ENCODE results near the gene MAGI2.
A peak's percentile ranks its signal among the peaks of the same experiment; 100 is the strongest.

MAGI2 gene

DNA sequence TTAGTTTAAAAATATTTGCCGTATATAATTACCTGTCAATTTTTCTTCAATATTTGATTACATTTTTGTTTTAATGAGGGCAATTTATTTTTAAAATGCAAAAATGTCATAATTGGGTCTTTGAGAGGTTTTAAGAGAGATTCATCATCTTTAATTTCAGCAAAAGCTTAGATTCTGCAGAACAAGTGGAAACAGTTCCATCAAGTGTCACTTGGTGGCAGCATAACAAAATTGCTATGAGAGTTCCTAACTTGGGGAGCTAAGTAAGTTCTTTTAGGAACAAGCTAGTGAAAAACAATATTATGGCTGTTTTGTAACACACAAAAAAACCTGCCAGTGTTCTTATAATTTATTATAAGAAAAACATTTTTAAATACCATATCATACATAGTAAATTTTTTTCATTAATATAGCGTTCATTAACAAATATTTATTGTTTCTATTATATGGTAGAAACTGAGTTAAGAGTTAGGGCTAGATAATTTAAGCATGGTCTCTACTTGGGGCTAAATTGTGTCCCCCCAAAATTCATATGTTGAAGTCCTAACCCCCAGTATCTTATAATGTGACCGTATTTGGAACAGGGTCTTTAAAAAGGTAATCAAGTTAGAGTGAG lies 155.2 kb downstream of the MAGI2 start:
- FAIRE-seq = peak; percentile 95

DNA sequence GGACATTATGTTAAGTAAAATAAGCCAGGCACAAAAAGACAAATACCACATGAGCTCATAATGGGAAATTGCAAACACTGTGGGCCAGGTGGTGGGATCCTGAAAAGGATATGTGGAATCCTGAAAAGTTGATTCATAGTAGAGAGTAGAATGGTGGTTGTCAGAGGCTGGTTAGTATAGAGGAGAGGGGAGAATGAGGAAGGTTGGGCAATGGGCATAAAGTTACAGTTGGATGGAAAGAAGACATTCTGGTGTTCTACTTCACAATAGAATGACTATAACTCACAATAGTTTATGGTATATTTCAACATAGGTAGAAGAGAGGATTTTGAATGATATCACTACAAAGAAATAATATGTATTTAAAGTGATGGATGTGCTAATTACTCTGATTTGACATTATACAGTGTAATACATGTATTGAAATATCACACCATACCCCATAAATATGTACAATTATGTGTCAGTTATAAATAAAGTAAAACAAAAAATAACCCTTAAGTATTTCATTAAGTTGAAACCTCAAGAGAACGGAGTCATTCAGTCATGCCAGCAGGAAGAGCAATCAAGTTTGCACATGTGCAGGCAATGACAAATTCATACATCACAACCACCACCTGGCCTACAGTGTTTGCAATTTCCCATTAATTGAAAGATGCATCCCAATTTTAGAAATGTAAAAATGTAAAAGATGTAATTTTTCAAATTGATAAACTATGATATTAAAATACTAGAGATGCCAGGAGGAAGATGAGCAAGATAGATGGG lies 156.7 kb downstream of the MAGI2 start:
- FAIRE-seq = no peak

DNA sequence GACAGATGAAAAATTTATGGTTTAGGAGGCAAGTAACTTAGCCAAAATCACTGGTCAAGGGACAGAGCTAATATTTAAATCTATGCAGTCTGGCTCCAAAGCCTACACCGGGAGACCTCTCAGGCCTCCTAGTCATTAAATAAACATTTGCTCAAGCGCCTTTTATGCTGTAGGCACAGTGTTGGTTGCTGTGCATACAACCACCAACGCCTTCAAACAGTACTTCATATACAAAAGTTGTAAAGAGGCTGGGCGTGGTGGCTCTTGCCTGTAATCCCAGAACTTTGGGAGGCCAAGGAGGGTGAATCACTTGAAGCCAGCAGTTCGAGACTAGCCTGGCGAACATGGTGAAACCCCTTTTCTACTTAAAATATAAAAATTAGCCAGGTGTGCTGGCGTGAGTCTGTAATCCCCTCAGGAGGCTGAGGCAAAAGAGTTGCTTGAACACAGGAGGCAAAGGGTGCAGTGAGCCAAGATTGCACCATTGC lies 159.8 kb downstream of the MAGI2 start:
- FAIRE-seq = no peak

DNA sequence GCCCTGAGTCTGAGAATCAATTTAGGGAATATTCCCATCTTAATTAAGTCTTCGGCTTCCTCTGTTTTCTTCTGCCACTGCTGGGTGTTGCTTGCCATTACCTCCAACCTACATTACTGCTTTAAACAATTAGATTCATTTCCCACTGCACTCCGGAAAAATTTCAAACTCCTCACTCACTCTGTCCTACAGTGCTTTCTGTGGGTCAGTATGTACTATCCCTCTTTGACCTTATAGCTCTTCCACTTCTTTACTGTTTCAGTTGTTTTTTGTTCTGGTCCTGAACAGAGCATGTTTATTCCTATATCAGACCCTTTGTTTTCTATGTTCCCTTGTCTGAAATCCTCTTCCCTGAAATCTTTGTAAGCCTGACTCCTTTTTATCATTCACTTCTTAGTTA lies 160.6 kb downstream of the MAGI2 start:
- no peak for FAIRE-seq

DNA sequence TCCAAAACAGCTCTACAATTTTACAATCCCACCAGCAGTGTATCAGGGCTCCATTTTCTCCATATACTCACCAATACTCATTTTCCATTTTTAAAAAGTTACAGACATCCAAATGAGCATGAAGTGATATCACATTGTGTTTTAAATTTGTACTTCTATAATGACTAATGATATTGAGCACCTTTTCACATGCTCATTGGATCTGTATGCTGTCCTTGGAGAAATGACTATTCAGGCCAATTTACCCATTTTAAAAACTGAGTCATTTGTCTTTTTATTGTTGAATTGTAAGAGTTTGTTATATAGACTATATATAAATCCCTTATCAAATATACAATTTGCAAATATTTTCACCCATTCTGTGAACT lies 162.0 kb downstream of the MAGI2 start:
- no peak for FAIRE-seq

DNA sequence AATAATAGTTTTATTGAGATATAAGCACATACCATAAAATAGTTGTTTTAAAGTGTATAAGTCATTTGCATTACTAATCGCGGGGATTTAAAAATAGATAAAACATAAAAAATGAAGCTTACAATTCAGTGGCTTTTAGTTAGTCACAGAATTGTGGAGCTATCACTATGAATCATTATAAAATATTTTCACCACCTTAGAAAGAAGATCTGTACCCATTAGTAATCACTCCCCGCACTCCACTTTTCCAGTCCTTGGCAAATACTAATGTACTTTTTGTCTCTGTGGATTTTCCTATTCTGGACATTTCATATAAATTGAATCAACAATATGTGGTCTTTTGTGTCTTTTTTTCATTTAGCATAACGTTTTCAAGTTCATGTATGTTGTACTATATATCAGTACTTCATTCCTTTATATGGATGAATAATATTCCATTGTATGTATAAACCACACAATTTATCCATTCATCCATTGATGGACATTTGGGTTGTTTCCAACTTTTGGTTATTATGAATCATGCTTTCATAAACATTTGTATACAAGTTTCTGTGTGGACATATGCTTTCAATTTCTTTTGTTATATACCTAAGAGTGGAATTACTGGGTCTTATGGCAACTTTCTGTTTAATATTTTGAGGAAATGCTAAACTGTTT lies 162.5 kb downstream of the MAGI2 start:
- FAIRE-seq = no peak

DNA sequence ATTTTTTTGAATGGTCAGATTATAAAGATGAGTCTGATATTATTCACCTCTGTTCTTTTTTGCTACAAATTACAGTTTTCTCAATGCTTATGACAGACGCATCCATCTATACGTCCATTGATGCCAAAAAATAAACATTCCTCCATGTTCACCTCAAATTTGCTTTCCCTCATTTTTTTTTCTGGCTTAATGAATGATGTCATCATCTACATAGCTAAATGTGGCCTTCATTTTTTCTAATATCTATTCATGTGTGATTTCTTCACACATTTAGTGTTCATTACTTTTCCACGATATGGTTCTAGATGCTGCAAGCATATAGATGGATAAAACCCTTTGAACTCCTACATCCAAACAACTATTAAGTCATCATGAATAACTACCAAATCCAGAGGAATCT lies 163.1 kb downstream of the MAGI2 start:
- FAIRE-seq = no peak

DNA sequence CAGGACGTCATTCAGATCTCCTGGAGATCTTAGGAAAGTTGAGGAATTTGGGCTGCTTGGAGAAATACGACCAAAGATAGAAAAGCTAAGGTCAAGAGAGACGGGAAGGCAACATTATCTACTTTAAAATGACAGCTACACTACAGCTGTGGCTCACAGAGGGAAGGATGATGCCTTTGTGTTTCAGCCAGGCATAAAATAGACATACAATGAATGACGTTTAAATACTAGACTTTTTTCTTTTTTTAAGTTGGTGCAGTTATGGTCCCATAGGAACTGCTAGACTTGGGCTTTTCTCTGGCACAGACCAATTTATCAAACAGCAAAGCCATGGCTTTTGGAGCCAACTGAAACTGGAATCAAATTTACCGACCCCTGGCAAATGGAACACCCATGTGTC lies 164.8 kb downstream of the MAGI2 start:
- FAIRE-seq = no peak

DNA sequence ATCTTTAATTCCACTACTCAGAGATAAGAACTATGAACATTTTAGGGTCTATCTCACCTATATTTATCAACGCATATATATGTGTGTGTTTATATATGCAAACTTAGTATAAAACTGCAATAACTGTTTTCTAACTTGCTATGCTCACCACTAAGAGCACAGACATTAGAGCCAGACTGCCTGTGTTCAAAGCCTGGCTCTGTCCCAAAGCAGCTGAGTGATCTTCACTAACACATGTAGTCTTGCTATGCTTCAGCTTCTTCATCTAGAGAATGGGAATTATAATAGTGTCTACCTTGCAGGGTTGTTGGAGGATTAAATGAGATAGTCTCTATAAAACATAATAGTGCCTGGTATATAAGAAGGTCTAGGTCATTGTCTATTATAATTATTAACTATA lies 165.5 kb downstream of the MAGI2 start:
- FAIRE-seq = no peak

DNA sequence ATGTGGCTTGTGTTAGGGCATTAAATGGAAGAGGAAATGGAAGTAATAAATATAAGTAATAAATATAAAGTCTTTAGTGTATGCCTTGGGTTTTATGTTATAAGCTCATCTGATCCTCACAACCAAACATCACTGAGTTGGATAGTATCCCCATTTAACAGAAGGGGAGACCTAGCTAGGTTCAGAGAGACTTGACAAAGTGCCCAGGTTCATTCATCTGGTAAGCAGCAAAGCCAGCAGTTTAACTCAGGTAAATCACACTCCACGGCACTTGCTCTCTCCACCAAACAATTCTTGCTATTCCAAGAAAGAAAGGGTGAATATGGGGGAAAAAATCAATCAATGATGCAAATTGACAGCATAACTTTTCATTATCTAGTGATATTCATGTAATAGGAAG lies 167.3 kb downstream of the MAGI2 start:
- no peak for FAIRE-seq

DNA sequence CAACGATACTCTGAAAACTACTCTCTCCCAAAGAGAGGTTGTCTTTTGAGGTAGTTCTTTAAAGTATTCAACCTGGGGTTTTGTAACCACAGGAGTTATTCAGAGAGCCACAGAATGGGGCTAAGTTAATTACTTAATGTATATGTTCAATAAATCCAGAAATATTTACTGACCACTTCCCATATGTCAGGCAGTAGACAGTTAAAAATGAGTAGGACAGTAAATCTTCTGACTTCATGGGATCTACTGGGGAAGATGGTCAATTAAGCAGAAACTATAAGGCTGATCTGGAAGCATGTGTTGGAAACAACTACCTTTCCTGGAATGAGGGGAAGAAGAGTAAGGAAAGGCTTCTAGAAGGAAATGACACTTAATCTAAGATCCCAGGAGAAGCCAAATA lies 167.7 kb downstream of the MAGI2 start:
- no peak for FAIRE-seq

DNA sequence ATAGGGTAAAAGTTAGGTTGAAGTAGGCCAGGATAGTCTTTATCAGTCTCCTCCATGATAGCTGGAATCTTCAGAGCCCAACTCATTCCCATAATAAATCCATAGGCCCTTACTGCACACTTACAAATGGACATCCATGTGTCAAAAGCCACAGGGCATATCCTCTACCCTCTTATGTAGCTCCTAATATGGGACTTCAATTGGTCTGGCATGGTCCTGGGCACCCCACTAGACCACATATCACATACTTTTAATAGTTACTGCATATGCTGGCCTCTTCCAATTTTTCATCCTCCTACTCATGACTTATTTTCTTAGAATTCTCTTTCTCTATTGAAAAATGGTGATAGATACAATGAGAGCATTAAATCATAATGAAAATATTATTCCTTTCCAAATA lies 169.3 kb downstream of the MAGI2 start:
- no peak for FAIRE-seq

DNA sequence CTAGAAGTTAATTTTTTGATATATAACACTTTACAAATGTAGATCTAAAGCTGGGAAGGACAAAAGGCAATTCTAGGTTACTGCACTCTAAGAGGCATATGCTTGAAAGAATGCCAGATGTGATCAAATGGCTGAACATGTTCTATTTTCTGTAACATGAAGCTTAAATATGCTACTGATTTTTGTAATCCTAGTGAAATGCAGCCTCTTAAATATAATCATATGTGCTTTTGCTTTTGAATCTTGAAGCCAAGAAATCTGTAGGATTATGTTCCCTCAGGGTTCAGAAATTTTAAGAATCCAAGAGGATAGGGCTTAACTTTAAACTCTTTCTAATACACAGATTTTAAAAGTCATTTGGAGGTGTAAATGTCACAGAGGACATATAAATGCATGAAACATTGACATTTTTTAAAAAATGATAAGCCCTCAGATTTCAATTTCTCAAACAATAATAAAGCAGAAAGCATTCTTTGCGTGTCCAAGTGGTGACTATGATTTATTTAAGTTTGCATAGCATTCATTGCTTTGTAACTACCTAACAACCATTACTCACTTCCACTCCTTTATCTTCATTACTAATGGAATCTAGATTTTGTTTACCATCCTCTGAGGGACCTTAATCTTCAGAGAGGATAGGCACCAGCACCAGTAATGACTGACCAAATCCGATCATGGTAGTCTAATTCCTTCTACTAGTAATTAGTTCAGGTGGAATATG lies 170.4 kb downstream of the MAGI2 start:
- no peak for FAIRE-seq

DNA sequence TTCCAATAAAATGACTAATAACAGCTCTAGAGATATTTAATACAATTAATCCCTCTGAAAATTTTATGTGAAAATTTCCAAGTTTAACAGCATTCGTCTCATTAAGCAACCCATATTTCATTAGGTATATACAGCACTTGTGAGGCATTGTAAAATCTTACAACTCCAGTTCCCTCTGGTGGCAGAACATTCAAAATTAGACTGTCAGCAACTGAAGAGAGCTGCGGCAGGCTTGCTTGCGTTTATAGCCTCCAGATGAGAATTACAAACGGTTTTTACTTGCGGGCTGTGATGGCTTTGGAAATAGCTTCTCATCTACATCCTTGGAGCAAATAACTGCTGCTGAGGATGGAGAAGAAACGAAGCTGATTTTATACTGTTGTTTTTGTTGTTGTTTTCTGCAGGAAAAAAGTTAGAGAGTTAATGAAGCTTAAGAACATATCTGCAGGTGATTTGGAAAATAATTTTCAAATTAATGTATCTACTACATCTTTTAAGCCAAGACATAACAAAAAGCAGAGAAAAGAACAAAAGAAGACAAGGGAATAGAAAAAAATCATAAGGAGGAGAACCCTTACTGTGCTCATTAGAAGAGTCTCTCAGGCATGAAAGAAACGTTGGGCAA lies 171.3 kb downstream of the MAGI2 start:
- no peak for FAIRE-seq

DNA sequence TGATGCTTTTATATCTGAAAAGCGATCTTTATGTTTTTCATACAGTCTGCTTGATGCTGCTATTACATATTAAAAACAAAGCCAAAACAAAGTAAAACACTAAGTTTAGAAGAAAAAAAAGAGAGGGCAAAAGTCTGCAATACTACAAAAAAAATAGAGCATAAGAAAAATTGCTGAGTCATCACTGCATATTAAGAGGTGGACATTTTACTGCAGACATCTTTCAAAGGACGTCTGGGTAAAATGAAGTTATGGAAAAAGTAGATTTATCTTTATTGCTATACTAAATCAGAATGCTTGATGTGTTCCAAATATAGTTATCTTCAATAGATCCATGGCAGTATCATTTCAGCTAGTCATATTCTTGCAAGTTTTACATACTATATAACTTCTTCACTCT lies 172.0 kb downstream of the MAGI2 start:
- no peak for FAIRE-seq

DNA sequence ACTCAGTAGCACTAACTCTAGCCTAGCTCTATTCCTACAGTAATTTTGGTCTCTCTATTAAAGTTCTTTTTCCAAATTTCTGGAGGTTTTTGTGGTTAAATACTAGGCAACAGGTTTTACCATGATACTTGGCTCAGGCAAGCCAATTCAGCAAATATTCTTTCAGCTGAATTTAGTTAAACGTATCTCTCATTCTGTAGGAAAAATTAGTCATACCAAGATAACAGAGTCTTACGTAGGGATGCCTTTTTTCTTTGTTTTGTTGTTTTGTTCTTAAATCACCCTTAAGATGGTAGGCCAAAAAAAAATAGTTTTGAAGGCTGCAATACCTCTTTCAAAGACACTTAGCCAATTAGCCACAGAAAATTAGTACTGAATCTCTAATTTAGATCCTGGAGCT lies 180.5 kb downstream of the MAGI2 start:
- no peak for FAIRE-seq

DNA sequence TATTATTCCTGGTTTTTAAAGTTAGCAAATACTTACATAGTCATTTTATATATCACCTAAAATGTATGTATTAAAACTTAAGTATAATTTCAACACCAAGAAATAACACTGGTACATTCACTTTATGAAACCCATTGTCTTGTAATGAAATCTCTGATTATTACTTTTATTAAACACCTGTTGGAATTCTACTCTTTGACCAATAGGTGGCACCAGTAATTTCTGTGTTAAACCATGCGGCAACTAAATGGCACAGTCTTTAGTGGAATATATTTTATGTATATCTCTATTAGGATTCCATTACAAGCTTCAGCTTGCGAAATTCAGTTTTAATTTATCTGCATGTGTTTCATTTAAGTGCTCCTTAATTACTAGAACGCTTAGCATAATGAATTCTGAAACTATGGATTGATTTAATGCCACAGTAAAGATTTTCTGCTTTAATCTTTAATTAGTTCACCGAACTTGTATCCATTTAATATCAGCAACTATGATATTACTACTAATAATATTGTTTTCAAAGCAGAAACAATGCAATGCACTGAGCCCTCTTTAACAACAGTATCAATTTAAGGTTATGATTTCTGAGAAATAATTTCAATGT lies 181.3 kb downstream of the MAGI2 start:
- peak; percentile 93 for FAIRE-seq

DNA sequence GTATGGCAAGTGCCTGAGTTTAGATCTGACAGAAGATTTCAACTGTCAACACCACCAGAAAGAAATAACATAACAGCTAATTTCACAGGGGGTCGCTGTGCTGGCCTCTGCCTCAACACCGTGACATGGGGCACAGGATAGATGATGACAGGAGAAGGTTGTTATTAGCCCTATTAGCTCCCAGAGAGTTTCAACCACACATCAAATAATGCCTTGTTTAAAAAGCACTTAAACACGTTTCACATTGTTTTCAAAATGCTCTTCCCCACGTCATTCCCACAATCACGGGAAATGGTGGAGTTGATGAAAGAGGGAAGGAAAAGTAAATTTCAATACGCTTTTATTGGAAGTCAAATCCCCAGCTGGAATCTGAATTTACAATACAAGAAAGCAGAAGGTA lies 184.7 kb downstream of the MAGI2 start:
- no peak for FAIRE-seq

DNA sequence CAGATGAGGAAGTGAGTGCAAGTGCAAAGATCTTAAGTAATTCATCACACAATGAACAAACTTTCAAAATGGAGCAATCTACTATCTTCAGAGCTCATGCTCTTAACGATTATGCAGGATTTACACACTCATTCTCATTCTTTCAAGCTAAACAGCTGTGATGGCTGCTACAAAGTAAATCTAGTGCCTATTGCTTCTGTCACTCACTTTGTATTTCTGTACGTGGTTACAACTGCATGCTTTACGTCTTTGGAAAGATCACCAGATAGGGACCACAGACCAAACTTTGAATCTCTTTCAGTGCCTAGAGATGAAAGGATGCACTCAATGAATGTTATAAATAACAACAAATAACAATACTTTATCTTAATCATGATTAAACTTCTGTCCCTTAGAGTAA lies 194.6 kb downstream of the MAGI2 start:
- FAIRE-seq = no peak

DNA sequence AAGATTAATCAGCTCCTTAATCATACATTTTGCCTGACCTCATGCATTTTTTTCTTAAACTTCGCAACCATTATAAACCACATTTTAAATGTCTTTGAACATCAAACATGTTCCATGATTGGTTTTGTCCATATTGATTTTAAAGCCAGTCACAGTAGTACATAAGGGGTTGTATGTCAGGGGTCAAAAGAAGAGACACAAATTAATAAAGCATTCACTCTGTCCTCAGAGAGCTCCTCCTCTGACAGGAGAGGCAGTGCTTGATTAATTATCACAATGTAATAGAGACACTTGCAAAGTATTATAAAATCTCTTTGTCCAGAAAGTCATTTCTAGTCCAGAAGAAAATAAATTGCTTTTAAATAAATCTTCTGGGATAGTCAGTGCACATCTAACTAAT lies 195.5 kb downstream of the MAGI2 start:
- FAIRE-seq = no peak

DNA sequence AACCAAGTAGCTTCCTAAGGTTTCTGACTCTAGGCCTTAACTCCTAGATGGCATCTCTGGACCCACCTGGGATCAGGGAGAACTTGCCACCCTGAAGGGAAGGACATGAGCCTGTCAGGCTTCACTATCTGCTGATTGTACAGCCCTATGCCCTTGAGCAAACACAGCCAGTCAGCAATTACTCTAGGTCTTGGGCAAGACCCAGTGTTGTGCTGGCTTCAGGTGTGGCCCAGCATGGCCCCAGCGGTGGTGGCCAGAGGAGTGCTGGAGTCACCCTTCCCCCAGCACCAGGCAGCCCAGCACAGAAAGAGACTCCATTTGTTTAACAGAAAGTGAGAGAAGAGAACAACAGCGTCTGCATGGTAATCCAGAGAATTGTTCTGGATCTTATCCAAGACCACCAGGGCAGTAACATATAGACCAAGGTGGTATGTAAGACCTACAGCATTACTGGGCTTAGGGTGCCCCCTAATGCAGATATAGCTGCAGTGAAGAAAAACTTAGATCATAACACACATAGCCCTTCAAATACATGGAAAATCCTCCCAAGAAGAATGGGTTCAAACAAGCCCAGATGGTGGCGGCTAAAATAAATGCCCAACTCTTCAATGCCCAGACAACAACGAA lies 207.7 kb downstream of the MAGI2 start:
- no peak for FAIRE-seq

DNA sequence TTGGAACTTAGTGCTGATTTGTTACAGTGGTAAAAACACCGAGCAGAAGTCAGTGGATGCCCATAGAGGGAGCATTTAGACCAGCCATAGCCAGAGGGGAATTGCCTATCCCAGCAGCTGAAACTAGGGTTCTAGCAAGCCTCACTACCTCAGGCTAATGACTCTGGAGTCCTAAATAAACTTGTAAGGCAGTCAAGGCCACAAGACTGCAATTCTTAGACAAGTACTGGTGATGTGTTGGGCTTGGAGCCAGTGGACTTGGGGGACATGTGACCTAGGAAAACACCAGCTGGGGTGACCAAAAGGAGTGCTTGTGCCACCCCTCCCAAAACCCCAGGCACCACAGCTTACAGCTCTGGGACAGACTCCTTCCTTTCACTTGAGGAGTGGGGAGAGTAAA lies 209.0 kb downstream of the MAGI2 start:
- no peak for FAIRE-seq
